ENCODE measurements around the gene LSMEM2.

LSMEM2 gene

DNA sequence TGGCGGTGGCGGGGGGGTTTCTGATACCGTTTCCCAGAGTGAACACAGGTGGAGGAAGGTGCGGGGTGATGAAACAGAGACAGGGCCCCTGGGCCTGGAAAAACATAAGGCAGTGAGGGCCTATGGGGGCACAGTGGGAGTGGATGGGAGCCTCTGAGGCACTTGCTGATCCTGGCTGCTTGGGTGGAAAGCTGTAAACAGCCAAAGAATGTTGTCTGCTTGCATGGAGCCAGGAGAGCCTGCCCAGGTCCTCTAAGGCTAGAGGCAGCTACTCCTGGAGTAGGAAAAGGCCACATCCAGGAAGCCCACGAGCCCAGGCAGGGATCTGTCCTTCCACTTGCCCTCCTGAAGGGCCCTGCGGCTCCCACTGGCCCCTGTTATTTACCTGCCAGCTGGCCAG is 12.9 kb upstream of the LSMEM2 start:
- peaks cover 0 to 2% (median 0%) of the 10 kb centered on the region in 4 experiments for H3K36me3 ChIP-seq (ENCODE audit: control insufficient read depth in 4 of 4, insufficient read depth in 4 of 4, low read length in 3 of 4)
- no peak overlapping the region for H3K27ac ChIP-seq (ENCODE audit: insufficient read depth in 1 of 2, low read depth in 1 of 2, low read length in 2 of 2, poor library complexity in 1 of 2, severe bottlenecking in 2 of 2)
- no peak for DNase-seq
- no peaks in the 10 kb centered on the region for H3K9me3 ChIP-seq (ENCODE audit: control extremely low read depth in 1 of 5, control insufficient read depth in 4 of 5, insufficient read depth in 2 of 5, low read depth in 1 of 5, low read length in 4 of 5)
- H3K4me3 ChIP-seq (ENCODE audit: control insufficient read depth in 1 of 7, extremely low read depth in 1 of 7, insufficient read depth in 4 of 7, low read depth in 2 of 7, low read length in 6 of 7) = no peak overlapping the region
- peaks cover 0 to 2% (median under 1%) of the 10 kb centered on the region in 4 experiments for H3K4me1 ChIP-seq (ENCODE audit: control extremely low read depth in 1 of 4, control insufficient read depth in 4 of 4, insufficient read depth in 4 of 4, low read length in 3 of 4)
- H3K27me3 ChIP-seq (replicated peaks in 2 of 5; ENCODE audit: control insufficient read depth in 4 of 5, insufficient read depth in 5 of 5, low read length in 4 of 5) = peaks cover 0 to 40% (median 5%) of the 10 kb centered on the region in 5 experiments
- CTCF ChIA-PET = interaction anchor here (0.9 to 72.5 kb wide), 5 partner anchors 16 to 71 kb away, joined by 3 to 1875 read pairs (median 7); partner anchors contain the start of genes GNAI2, HYAL2, LSMEM2 and SEMA3B
- 88% methylated on average over 4 of the region's 6 CpGs for WGBS (ENCODE audit: insufficient coverage)
- POLR2A ChIA-PET = no interaction called here

DNA sequence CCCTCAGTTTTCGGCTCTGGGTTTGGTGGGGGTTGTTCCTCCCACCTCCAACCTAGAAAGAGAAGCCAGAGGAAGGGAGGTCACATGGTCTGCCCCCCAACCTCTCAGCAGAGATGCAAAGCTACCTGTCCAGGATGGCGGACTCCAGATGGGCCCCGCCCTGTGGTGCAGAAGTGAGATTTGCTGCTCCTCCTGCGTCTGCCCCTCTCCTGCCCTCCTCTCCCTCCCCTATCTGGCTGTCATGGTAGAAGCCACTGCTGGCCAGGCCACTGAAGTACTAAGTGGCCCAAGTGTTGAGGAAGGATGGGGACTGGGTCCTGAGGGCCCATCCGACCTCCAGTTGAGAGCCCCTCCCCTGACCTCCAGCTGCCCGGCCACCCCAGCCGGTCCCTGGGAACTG is 12.1 kb upstream of the LSMEM2 start:
- WGBS (ENCODE audit: insufficient coverage) = 86% methylated on average over 2 of the region's 7 CpGs

DNA sequence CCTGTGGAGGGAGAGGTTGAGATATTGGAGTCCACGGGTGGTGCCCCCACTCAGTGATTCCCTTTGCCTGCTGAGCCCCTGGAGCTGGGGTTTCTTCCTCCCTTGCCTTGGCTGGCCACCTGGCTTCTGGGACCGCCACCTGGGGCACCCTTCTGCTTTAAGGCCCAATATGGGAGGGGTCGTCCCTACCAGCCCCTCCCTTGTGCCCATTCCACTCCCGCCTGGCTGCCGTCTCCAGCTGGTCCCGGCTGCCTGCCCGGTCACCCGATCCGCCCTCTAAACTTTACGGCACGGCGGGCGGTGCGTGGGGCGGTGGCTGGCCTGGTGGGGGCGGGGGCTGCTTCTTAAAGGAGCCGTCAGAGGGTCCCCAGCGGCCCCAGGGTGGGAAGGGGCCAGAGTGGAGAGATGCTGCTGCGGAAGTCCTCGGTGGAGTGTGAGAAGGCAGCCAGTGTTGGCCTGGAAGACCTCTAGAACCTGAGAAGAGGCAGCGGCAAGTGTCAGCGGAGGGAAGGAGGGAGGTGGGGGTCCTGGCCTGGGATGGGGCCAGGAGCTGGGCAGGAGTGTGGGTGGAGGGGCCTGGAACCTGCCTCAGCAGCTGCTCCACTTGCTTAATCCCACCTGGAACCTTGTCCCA is 11.5 kb upstream of the LSMEM2 start:
- Histone ChIP-seq H3K27me3 (replicated peaks in 2 of 5; ENCODE audit: control insufficient read depth in 4 of 5, insufficient read depth in 5 of 5, low read length in 4 of 5) (peaks cover 0 to 40% (median 5%) of the 10 kb centered on the region in 5 experiments), H3K4me1 (ENCODE audit: control extremely low read depth in 1 of 4, control insufficient read depth in 4 of 4, insufficient read depth in 4 of 4, low read length in 3 of 4) (no peaks in the 10 kb centered on the region), H3K27ac (ENCODE audit: insufficient read depth in 1 of 2, low read depth in 1 of 2, low read length in 2 of 2, poor library complexity in 1 of 2, severe bottlenecking in 2 of 2) (no peak overlapping the region), H3K9me3 (ENCODE audit: control extremely low read depth in 1 of 5, control insufficient read depth in 4 of 5, insufficient read depth in 2 of 5, low read depth in 1 of 5, low read length in 4 of 5) (no peaks in the 10 kb centered on the region), H3K36me3 (ENCODE audit: control insufficient read depth in 4 of 4, insufficient read depth in 4 of 4, low read length in 3 of 4) (no peaks in the 10 kb centered on the region), H3K4me3 (ENCODE audit: control insufficient read depth in 1 of 7, extremely low read depth in 1 of 7, insufficient read depth in 4 of 7, low read depth in 2 of 7, low read length in 6 of 7) (no peak overlapping the region)
- DNase-seq = no peak
- ChIA-PET POLR2A (no interaction called here), CTCF (interaction anchor here (1.3 to 72.5 kb wide), 6 partner anchors 15 to 76 kb away, joined by 3 to 1875 read pairs (median 6); partner anchors contain the start of genes GNAI2, GNAT1 and SLC38A3)
- WGBS (ENCODE audit: insufficient coverage) = 20% methylated on average over 20 of the region's 22 CpGs

More for the DNA sequence above, 12.1 kb upstream of the LSMEM2 start:
- no peak overlapping the region for H3K4me3 ChIP-seq (ENCODE audit: control insufficient read depth in 1 of 7, extremely low read depth in 1 of 7, insufficient read depth in 4 of 7, low read depth in 2 of 7, low read length in 6 of 7)
- H3K27ac ChIP-seq (ENCODE audit: insufficient read depth in 1 of 2, low read depth in 1 of 2, low read length in 2 of 2, poor library complexity in 1 of 2, severe bottlenecking in 2 of 2) = no peak overlapping the region
- no peak for DNase-seq
- ChIA-PET POLR2A (no interaction called here), CTCF (interaction anchor here (0.9 to 72.5 kb wide), 7 partner anchors 16 to 76 kb away, joined by 3 to 1875 read pairs (median 6); partner anchors contain the start of genes GNAI2, GNAT1, HYAL2 and SLC38A3)
- no peaks in the 10 kb centered on the region for H3K4me1 ChIP-seq (ENCODE audit: control extremely low read depth in 1 of 4, control insufficient read depth in 4 of 4, insufficient read depth in 4 of 4, low read length in 3 of 4)
- no peaks in the 10 kb centered on the region for H3K9me3 ChIP-seq (ENCODE audit: control extremely low read depth in 1 of 5, control insufficient read depth in 4 of 5, insufficient read depth in 2 of 5, low read depth in 1 of 5, low read length in 4 of 5)
- H3K36me3 ChIP-seq (ENCODE audit: control insufficient read depth in 4 of 4, insufficient read depth in 4 of 4, low read length in 3 of 4) = no peaks in the 10 kb centered on the region
- peaks cover 0 to 40% (median 5%) of the 10 kb centered on the region in 5 experiments for H3K27me3 ChIP-seq (replicated peaks in 2 of 5; ENCODE audit: control insufficient read depth in 4 of 5, insufficient read depth in 5 of 5, low read length in 4 of 5)

DNA sequence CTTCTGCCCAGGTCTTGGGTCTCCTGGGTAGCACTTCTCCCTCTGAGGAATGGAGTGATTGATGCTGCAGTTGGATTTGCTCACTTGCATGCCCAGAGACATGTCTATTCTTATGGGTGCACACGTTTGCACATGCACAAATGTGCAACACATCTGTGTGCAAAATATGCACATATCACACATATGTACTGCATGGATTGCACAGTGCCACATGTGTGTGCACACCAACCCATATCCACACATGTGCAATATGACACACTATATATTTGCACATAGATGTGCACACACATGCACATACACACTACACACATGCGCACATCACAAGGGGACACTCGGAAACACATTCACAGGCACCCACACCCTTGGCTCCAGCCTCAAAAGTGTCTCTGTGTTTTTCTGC is 10.6 kb upstream of the LSMEM2 start:
- H3K4me1 ChIP-seq (ENCODE audit: control extremely low read depth in 1 of 4, control insufficient read depth in 4 of 4, insufficient read depth in 4 of 4, low read length in 3 of 4) = peaks cover 0 to 6% (median 5%) of the 10 kb centered on the region in 4 experiments
- CTCF ChIA-PET = interaction anchor here (1.4 to 72.5 kb wide), 4 partner anchors 14 to 76 kb away, joined by 3 to 1875 read pairs (median 8); partner anchors contain the start of genes GNAI2 and SLC38A3
- H3K4me3 ChIP-seq (ENCODE audit: control insufficient read depth in 1 of 7, extremely low read depth in 1 of 7, insufficient read depth in 4 of 7, low read depth in 2 of 7, low read length in 6 of 7) = no peak overlapping the region
- 92% methylated on average over 3 of the region's 3 CpGs for whole genome bisulfite sequencing (ENCODE audit: insufficient coverage)
- POLR2A ChIA-PET = no interaction called here
- H3K27me3 ChIP-seq (replicated peaks in 2 of 5; ENCODE audit: control insufficient read depth in 4 of 5, insufficient read depth in 5 of 5, low read length in 4 of 5) = peaks cover 0 to 45% (median 5%) of the 10 kb centered on the region in 5 experiments
- no peak overlapping the region for H3K27ac ChIP-seq (ENCODE audit: insufficient read depth in 1 of 2, low read depth in 1 of 2, low read length in 2 of 2, poor library complexity in 1 of 2, severe bottlenecking in 2 of 2)
- H3K36me3 ChIP-seq (ENCODE audit: control insufficient read depth in 4 of 4, insufficient read depth in 4 of 4, low read length in 3 of 4) = no peaks in the 10 kb centered on the region
- no peaks in the 10 kb centered on the region for H3K9me3 ChIP-seq (ENCODE audit: control extremely low read depth in 1 of 5, control insufficient read depth in 4 of 5, insufficient read depth in 2 of 5, low read depth in 1 of 5, low read length in 4 of 5)
- no peak for DNase-seq

DNA sequence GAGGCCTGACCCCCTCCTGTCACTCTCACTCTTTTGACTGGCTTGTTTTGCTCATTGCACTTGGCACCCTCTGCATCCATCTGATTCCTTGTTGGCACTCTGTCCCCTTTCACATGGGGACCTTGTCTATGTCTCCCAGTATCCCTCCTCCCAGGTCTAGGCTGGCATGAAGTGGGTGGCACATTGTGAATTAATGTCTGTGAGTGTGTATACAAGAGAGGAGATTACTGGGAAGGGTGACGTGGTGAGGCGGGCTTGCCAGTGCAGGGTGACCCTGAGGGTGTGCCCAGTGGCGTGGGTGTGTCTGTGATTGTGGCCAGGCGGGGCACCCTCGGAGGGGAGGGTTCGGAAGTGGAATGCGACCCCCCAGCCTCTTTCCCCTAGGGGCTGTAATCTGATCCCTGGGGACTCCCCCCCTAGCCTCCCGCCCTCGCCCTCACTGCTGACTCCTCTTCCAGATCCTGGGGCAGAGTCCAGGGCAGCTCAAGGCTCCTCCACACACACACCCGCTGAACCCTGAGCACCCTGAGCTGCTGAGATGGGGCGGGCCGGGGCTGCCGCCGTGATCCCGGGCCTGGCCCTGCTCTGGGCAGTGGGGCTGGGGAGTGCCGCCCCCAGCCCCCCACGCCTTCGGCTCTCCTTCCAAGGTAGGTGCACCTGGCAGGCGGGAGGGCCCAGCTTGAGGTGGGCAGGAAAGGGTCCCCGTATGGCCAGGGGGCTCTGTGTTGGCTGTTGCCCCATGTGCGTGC is 10.0 kb upstream of the LSMEM2 start, which contains the start of gene SEMA3B:
Gene SEMA3B, plus strand, starts transcription at position 445 of the 749 bp plus-strand sequence. Its CDS starts 94 bp downstream, at position 539.
- 91% methylated on average over 15 of the region's 21 CpGs for WGBS (ENCODE audit: insufficient coverage)
- DNase-seq = no peak
- CTCF ChIA-PET = interaction anchor here (1.3 to 72.5 kb wide), 6 partner anchors 10 to 77 kb away, joined by 3 to 1875 read pairs (median 8); partner anchors contain the start of genes GNAI2, GNAT1, HYAL3 and LSMEM2
- no peaks in the 10 kb centered on the region for H3K9me3 ChIP-seq (ENCODE audit: control extremely low read depth in 1 of 5, control insufficient read depth in 4 of 5, insufficient read depth in 2 of 5, low read depth in 1 of 5, low read length in 4 of 5)
- no peaks in the 10 kb centered on the region for H3K36me3 ChIP-seq (ENCODE audit: control insufficient read depth in 4 of 4, insufficient read depth in 4 of 4, low read length in 3 of 4)
- POLR2A ChIA-PET = no interaction called here
- no peak within 1 kb of the TSS for H3K27ac ChIP-seq (ENCODE audit: insufficient read depth in 1 of 2, low read depth in 1 of 2, low read length in 2 of 2, poor library complexity in 1 of 2, severe bottlenecking in 2 of 2)
- peaks cover 0 to 11% (median 8%) of the 10 kb centered on the region in 4 experiments for H3K4me1 ChIP-seq (ENCODE audit: control extremely low read depth in 1 of 4, control insufficient read depth in 4 of 4, insufficient read depth in 4 of 4, low read length in 3 of 4)
- H3K4me3 ChIP-seq (ENCODE audit: control insufficient read depth in 1 of 7, extremely low read depth in 1 of 7, insufficient read depth in 4 of 7, low read depth in 2 of 7, low read length in 6 of 7) = no peak within 1 kb of the TSS
- H3K27me3 ChIP-seq (replicated peaks in 2 of 5; ENCODE audit: control insufficient read depth in 4 of 5, insufficient read depth in 5 of 5, low read length in 4 of 5) = peaks cover 0 to 51% (median 9%) of the 10 kb centered on the region in 5 experiments

DNA sequence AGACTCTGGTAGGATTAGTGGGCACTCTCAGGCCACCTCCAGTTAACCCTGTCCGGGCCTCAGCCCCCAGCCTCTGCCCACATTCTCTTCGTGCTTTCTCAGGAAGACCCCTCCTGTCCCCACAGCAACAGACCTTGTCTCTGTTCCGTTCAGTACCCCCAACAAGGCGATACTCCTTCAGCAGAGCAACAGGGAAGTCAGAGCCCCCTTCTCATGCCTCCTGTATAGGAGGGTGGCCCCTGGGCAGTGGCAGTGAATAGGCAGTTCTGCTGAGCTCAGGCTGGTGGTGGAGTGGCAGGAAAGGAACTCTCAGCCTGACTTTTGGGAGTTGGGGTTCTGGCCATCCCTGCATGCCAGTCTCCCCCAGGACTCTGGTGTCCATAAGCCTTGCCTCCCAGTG is 9.4 kb upstream of the LSMEM2 start:
- no peak overlapping the region for H3K4me3 ChIP-seq (ENCODE audit: control insufficient read depth in 1 of 7, extremely low read depth in 1 of 7, insufficient read depth in 4 of 7, low read depth in 2 of 7, low read length in 6 of 7)
- no peak for DNase-seq
- peaks cover 0 to 16% (median 9%) of the 10 kb centered on the region in 4 experiments for H3K4me1 ChIP-seq (ENCODE audit: control extremely low read depth in 1 of 4, control insufficient read depth in 4 of 4, insufficient read depth in 4 of 4, low read length in 3 of 4)
- no peaks in the 10 kb centered on the region for H3K36me3 ChIP-seq (ENCODE audit: control insufficient read depth in 4 of 4, insufficient read depth in 4 of 4, low read length in 3 of 4)
- POLR2A ChIA-PET = no interaction called here
- CTCF ChIA-PET = interaction anchor here (1.3 to 72.5 kb wide), 4 partner anchors 10 to 78 kb away, joined by 3 to 1875 read pairs (median 10); partner anchors contain the start of genes GNAI2, GNAT1, HYAL3 and LSMEM2
- H3K9me3 ChIP-seq (ENCODE audit: control extremely low read depth in 1 of 5, control insufficient read depth in 4 of 5, insufficient read depth in 2 of 5, low read depth in 1 of 5, low read length in 4 of 5) = no peaks in the 10 kb centered on the region
- 93% methylated on average over 3 of the region's 4 CpGs for WGBS (ENCODE audit: insufficient coverage)
- no peak overlapping the region for H3K27ac ChIP-seq (ENCODE audit: insufficient read depth in 1 of 2, low read depth in 1 of 2, low read length in 2 of 2, poor library complexity in 1 of 2, severe bottlenecking in 2 of 2)
- H3K27me3 ChIP-seq (replicated peaks in 2 of 5; ENCODE audit: control insufficient read depth in 4 of 5, insufficient read depth in 5 of 5, low read length in 4 of 5) = peaks cover 0 to 56% (median 12%) of the 10 kb centered on the region in 5 experiments
